IPS-NIHi7 (cell line): Measurements from ENCODE around the gene DOP1A.
"Not testable (repeated sequence)": the region's sequence is repeated elsewhere in the genome, so short reads cannot be mapped to it uniquely, and the experiment has no call there.

ENCODE experiments used
- DNase-seq: peaks from one replicate; pipeline ENCODE4 v3.0.0; 2012; ENCODE audit warnings: mixed read lengths; ENCODE audit errors: extremely low spot score

Gene DOP1A

DNA sequence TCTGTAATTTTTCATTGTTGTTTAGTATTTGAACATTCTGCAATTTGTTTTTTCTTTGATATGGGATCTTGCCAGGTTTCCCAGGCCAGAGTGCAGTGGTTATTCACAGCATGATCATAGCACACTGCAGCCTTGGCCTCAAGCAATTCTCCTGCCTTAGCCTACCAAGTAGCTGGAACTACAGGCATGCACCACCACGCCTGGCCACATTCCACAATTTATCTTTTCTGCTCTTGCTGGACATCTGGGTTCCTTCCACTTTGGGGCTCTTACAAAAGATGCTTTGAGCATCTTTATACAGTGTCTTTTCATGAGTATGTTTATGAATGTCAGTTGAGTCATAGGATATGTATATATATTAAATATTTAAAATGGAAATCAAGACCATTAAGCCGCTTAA is 83.6 kb downstream of the DOP1A start:
- no peak for DNase-seq

DNA sequence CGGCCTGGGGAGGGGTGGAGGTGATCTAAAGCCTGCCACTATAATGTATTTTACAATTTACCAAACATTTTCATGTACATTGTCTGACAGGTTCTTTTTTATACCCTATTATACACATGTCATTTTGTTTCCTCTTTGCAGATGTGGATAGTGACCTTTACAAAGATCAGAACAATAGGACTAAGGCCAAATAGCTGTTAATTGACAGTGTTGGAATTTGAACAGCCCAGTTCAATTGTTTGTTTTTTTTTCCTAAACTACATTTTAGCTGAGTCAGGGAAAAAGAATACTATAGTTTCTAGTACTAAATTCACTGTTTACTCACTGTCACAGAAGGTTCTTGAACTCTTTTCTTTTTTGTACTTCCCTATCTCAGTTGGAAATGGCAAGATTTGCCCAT is 85.4 kb downstream of the DOP1A start:
- no peak for DNase-seq

DNA sequence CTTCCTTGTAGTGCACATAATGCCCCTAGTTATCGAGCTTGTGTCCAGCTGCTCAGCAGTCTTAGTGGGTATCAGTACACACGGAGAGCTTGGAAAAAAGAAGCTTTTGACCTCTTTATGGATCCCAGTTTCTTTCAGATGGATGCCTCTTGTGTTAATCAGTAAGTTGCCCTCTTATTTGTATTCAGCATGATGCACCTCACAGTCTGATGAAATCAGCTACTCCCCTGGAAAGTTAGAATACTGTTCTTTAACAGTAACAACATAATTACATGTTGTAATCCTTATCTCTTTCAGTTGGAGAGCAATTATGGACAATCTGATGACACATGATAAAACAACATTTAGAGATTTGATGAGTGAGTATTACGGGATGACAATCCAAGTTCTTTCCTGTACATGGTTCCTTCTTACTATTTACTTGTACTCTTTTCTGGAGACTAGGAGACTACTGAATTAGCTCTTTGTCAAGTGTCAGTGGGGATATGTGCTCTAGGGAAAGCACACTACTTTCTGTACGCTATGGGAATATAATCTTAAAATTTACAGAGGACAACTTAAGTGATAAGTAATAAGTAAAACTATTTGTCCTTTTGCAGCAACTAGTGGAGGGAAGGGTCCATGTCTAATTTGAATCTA is 86.5 kb downstream of the DOP1A start:
- no peak for DNase-seq

DNA sequence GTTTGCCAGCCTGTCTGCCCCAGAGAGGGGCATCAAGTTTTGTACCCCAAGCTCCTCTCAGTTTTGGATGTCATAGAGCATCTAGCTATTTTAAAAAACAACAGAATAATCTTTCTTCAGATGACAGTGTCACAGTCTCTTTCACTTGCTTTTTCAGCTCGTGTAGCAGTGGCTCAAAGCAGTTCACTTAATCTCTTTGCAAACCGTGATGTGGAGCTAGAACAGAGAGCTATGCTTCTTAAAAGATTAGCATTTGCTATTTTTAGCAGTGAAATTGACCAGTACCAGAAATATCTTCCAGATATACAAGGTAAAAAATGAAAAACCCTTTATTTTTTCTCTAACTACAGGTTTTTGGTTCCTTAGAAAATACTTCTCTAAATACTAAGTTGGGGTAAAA is 88.3 kb downstream of the DOP1A start:
- no peak for DNase-seq

DNA sequence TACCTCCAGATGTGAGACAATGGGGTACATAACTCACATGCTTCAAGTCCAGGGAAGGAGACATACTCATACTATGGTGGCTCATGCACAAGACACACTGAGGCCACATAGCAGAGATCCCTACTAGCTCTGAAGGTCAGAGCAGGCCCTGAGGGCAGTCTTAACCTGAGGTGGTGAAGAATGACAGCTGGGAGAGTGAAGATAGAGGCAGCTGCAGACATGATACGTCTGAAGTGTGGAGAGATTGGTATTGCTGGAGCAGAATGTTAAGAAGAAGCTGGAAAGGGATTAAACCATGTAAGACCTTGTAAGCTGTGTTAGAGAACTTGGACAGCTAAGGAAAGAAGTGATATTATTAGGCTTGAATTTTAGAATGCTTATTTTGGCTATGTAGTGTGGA is 92.7 kb downstream of the DOP1A start:
- DNase-seq = no peak

DNA sequence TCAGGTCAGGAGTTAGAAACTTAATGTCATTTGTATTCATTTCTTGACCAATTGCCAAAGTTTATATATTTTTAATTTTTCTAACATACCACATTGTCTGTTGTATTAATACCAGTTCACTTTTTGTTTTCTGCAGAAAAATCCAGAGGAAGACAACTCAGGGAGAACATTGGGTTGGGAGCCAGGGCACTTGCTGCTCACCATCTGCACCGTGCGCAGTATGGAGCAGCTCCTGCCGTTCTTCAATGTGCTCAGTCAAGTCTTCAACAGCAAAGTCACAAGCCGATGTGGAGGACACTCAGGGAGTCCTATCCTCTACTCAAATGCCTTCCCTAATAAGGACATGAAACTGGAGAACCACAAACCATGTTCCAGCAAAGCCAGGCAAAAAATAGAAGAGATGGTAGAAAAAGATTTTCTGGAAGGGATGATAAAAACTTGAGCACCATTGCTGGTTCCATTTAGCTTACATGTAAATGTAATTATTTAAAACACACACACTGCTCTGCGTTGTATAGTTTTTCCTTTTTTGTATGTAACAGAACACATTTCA is 100.3 kb downstream of the DOP1A start:
- no peak for DNase-seq

DNA sequence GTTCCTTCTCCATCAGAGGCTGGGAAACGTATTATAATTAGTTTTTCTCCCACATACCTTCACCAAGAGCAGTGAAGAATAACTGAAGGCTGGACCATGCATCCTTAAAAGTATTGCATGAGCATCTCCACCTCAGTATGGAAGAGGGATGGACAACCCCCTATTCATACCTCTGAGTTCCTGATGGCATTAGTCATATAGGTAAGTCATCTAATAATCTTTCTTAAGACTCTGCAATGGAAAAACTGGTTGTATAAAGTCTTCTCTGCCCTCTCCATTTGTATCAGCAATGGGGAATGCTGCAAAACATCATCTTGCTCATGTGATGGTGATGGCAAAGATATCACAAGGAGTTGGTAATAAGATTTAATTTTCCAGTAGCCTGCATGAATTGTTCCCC is 101.1 kb downstream of the DOP1A start:
- DNase-seq = no peak

DNA sequence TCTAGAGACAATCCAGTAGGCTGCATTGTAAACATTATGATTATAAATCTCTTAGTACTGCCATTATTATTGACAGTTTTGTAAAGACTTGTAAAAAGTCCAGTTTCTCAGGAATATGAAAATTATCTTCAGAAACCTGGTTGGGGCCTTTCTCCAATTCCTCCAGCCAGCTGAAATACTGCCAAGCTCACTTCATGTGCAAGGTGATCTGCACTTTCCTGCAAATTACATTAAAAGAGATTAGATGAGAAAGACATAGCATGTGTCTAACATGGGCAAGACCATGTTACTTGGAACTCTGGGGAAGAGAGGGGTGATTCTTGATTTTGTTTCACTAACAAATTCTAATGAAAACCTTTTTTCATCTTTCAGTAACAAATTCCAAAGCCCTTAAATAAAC is 101.6 kb downstream of the DOP1A start:
- no peak for DNase-seq

DNA sequence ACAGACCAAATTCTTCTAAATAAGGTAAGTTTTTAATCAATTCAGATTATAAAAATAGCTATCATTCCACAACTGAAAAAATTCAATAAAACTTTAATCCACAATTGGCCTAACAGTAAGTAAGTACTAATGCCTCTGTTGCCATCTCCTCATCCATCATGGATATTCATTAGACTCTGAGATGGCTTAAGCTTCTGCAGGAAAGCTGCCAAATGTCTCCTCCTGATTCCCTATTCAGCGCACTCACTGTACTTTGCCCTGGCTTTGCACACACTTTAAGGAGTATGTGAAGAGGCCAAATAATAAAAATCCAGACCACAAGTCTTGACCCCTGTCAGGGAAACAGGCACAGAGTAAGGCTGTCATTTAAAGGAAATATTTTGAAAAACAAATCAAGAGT is 102.0 kb downstream of the DOP1A start:
- DNase-seq = no peak

DNA sequence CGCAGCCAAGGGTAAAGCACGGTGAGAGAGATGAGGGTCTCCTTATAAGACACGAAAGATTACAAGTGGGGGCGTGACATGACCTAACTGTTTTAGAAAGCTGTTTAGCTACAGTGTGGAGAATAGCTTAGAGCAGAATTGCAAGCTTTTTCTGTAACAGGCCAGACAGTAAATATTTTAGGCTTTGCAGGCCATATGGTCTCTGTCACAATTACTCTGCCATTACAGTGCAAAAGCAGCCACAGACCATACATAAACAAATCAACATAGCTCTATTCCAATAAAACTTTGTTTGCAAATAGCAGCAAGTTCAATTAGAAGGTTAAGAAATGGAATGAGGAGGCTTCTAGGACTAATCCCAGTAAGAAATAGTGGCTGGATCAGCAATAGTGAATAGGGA is 108.8 kb downstream of the DOP1A start:
- DNase-seq = no peak

DNA sequence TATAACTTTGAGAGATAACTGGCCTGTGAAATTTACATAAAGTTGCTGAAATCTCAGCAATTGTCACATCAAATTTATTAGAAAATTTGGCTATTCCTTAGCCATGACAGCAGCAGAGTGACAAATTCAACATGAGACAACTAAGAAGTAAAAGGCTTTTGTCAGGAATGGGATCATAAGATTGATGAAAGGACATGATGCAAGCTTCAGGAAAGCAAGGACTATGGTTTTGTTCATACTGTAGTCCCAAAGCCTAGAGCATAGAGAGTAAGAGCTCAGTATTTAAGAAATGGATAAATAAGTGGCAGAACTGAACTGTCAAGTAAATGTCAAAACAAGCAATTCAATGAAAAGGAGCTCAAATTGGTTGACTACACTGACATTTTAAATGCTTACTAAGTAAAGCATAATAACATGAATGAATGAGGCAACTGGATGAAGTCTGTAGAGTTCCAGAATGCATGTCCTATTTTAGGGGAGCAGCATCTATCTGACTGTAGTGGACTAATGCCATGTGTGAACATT is 113.0 kb downstream of the DOP1A start:
- no peak for DNase-seq

DNA sequence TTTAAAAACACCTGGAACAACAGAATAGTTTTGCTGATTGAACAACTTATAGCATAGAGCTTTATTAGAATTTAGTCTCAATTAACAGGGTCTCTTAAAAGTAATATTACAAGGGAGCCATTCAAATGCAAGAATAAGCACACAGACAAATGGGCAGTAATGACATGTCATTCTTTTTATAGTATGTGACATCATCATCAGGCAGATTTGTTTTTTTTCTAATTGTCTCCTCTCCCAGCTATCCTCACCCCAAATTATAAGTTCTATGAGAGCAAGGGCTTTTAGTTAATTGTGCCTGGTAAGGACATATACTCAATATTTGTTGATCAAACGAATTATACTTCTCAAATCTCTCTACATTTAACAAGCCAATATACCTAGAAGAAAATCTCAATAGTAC is 114.6 kb downstream of the DOP1A start:
- DNase-seq = no peak

DNA sequence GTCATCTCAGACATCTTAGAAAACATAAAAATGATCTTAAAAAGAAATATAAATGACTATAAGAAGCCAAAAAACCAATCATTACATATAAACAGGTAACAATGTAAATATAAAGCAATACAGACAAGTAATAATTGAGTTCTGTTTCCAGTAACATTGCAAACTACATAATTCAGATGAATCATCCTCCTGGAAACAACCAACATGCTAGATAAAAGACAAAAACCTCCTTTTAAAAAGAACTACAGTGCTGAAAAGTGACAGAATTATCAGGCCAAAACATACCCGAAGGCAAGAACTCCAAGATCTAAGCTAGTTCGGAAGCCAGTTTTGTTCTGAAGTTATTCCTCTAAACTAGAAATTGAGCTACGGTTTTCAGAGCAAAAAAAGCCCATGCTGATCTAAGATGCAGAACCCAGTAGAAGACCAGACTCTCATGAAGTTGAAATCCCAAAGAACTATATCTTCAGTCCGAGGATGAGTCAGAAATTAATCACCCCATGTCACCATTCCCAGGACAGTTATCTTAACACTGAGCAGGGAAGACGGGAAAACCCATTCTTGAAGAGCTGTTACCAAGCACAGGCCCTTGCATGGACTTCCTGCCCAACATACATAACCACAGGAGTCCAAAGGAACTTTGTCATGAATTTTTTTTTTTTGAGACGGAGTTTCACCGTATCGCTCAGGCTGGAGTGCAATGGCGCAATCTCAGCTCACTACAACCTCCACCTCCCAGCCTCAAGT is 115.8 kb downstream of the DOP1A start:
- DNase-seq = no peak

DNA sequence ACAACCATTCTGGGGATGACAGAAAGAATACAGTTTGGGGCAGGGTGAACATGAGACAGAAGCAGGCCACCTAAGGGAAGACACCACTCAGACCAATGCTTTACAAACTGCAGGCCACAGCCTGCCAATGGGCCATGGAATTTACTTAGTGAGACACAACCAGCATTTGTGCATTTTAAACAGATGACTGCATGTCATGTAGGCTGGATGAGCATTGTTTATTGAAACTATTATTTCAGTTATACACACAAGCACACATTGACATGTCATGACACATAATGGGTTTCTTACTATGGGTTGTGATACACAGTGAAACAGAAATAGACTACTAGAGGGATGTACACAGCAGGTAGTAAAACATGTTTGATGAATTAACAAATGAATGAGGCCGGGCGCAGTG is 117.6 kb downstream of the DOP1A start:
- no peak for DNase-seq

DNA sequence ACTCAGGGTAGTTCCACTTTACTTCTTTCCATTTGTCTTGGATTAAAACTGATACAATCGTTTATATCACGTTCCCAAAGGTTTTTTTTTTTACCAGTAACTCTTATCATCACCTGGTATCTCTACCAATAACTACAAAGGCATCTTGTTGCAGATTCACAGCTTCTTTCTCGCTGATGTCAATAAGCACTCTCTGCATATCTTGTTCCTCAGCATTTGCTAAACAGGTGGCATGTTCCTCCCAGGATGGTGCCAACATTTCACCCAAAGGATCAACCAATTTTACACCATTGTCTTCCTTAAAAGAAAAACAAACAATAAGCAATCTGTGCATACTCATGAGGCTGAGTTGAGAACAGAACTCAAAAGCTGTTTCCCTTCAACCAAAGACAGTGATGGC is 121.0 kb downstream of the DOP1A start:
- no peak for DNase-seq

DNA sequence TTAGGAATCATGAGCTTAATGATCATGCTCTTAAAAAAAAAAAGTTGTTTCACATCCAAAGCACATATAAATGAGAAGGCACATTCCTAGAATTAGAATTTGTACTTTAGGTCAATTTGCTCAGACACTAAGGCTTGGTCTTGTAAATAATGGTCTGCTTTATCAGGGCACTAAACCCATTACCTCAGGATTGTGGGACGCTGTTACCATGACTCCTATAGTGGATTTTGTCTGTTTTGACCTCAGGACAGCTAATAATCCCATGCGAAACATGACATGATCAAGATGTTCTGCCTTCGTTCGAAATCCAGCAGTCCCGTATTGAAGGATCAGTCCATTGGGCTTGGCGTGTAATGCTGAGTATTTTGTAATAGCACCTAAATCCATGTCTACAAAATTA is 123.2 kb downstream of the DOP1A start:
- DNase-seq = no peak

DNA sequence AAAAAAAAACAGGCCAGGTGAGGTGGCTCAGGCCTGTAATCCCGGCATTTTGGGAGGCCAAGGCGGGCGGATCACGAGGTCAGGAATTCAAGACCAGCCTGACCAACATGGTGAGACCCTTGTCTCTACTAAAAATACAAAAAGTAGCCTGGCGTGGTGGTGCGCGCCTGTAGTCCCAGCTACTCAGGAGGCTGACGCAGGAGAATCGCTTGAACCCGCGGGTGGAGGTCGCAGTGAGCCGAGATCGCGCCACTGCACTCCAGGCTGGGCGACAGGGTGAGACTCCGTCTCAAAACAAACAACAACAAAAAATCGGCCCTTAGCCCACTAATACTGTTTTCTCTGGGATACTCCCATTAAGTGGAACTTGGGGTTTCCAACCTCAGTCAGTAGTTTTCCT is 124.5 kb downstream of the DOP1A start:
- DNase-seq = not testable (repeated sequence)

DNA sequence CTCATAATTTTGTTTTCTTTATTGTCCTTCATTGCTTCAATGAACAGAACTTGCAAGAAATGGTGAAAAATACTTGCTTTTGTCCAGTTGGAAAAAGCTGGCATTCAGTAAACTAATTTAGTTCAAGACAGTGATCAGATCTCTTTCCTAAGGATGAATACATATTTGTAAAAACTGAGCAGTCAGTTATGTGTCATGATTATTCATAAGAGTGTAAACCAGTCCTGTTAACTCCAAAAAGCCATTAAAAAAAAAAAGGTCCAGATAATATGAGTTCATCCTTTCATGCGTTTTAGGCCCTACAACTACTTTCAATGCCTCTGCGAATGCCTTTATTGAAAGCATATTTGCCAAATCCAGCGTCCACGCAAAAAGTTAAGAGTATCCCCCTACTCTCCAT is 125.0 kb downstream of the DOP1A start:
- no peak for DNase-seq

DNA sequence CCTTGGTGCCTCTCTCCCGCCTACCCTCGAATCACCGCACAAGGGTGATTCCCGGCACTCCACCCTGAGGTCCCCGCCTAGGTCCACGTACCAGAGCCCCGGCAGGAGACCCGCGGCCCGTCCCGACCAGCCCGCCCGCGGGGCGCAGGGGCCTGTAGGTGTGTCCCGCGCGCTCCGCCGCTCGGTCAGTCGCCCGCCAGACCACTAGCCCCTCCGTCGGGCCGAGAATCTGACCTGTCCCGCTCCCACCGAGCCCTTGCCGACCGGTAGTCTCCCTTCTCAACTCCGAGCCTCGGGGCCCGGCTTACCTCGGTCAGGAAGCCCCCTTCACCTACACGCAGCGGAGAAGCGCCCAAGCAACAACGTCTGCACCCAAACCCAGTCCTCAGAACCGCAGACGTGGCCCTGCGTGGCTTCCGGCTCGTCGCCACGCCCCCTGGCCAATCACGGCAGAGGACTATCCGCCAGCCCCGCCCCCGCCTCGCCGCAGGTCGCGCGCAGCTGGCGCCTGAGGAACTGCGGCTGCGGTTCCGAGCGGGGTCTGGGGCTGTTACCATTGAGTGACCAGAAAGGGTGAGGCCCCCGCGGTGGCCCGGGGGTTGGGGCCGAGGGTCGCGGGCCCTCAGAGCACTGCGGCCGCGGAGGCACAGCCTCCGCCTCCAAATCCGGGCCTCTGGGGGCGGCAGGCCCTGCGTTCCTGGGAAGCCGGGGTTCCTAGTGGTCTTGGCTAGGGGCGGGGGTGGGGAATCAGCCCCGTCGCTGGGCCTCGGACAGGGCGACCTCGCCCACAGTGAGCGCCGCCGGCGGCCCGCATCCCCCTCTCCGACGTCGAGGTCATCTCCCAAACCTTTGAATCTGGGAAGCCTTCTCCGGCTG is 125.6 kb downstream of the DOP1A start, which contains the start of the genes PGM3 and RWDD2A:
Gene PGM3 (minus strand): TSS at position 395 of the 876 bp plus-strand sequence. CDS start 2,253 bp downstream, outside the sequence.
Gene RWDD2A (plus strand): TSS at position 487 of the 876 bp plus-strand sequence. CDS start 1,095 bp downstream, outside the sequence.
- peak; percentile 98 for DNase-seq

DNA sequence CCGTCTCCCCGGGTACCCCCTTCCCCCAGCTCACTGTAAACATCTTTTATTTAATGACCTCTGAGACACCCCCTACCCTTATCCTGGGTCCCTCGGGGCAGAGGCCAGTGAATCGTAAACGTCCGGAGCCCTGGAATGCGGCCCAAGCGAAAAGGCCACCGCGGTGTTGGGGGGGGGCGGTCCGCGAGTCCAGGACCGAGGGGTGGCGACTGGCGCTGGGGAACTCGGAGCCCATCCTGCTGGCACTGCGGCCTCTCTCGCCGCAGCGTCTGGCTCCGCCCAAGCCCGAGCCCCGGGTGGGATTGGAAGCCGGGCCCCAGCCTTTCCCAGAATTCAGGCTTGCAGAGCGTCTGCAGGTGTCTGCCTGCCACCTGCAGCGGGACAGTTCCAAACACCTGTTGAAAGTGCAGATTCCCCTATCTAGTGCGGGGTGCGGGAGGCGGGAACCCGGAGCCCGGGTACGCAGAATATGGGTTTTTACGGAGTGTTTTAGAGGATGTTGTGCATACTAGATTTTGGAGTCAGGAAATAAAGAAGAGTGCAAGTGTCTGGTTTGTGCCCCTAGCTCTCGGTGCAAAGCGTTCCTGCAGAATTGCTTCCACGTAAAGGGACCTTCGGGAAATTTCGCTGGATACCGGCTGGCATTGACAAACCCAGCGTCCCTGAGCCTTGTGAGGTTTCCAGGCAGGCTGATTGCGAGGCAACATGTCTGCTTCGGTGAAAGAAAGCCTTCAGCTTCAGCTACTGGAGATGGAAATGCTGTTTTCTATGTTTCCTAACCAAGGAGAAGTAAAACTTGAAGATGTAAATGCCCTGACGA is 126.5 kb downstream of the DOP1A start:
- peak; percentile 89 for DNase-seq
